K562 (cell line): ENCODE data around the gene DENND1A. TPM values are rescaled to one million over a fixed set of nuclear protein-coding genes. Genes with fewer than 3 reads are reported as not detected.
A peak's percentile ranks its signal among the peaks of the same experiment; 100 is the strongest.

Experiments used
- ATAC-seq: fragments of 200-7000 bp; cut with Tn5 transposase; 3 replicates; pipeline ENCODE4 v1.9.1; 2020; ENCODE audit warnings: moderate library complexity
- BruUV-seq: library from RNA; stranded (reverse); fragments of 400-500 nt; replicated peaks from 2 replicates; lab custom pipeline; 2021; lab: Mats Ljungman, UMichigan
- CTCF ChIA-PET: fragments of 300-600 bp; formaldehyde crosslinking; extraction: SDS; loops from one replicate; lab custom pipeline; 2021; ENCODE audit warnings: low intra/inter-chr PET ratio; lab: Yijun Ruan, JAX
- POLR2A ChIA-PET: fragments of 300-600, 350-650 bp; sonication (Branson Sonifier 250); formaldehyde crosslinking; extraction: SDS; loops from one replicate; lab custom pipeline; 2021; ENCODE audit warnings: antibody characterized with exemption, inconsistent platforms; lab: Yijun Ruan, JAX
- DNase-seq, 4 experiments: peaks; one replicate each; pipeline versions ENCODE4 v3.0.0 to v3.0.0-alpha.2; 2011 to 2018; ENCODE audit warnings: low spot score in 3 of 4, mixed read lengths in 3 of 4; ENCODE audit errors: extremely low read depth in 1 of 4
- FAIRE-seq: peaks from 2 replicates; lab custom pipeline; 2011; peaks lifted over from hg19 to GRCh38; lab: Jason Lieb, UNC
- H2AFZ ChIP-seq: 2 replicates; pipeline ENCODE4 v1.6.0; 2011; ENCODE audit warnings: low read depth, low read length, control low read depth, inconsistent platforms
- H3K27ac ChIP-seq: fragments of 200-600 bp; 3 replicates; pipeline ENCODE4 v1.8.0; 2011; ENCODE audit warnings: low read depth, mild to moderate bottlenecking, control low read depth, inconsistent platforms, low read length, moderate library complexity, mixed read lengths; ENCODE audit errors: extremely low read depth
- H3K27me3 ChIP-seq, 2 experiments: fragments of 300-600 bp in 1 of 2; 2 replicates in 1 of 2; 3 replicates in 1 of 2; pipeline versions ENCODE4 v1.6.0 to v1.8.0; 2011; ENCODE audit warnings: inconsistent platforms in 2 of 2, low read length in 2 of 2, mild to moderate bottlenecking in 1 of 2, mixed read lengths in 1 of 2, moderate library complexity in 1 of 2; ENCODE audit not compliant: control insufficient read depth in 2 of 2, insufficient read depth in 2 of 2
- H3K36me3 ChIP-seq: fragments of 300-600 bp; 3 replicates; pipeline ENCODE4 v1.8.0; 2011; ENCODE audit warnings: mild to moderate bottlenecking, low read length, inconsistent platforms; ENCODE audit not compliant: control insufficient read depth, insufficient read depth
- H3K4me1 ChIP-seq, 2 experiments: fragments of 200-600 bp in 1 of 2; replicated peaks in 1 of 2; 2 replicates in 1 of 2; 3 replicates in 1 of 2; pipeline versions ENCODE4 v1.5.1 to v1.8.0; 2011; ENCODE audit warnings: inconsistent platforms in 2 of 2, low read length in 2 of 2, mild to moderate bottlenecking in 1 of 2, mixed read lengths in 1 of 2, moderate library complexity in 1 of 2; ENCODE audit not compliant: control insufficient read depth in 2 of 2, insufficient read depth in 2 of 2
- H3K4me2 ChIP-seq: 2 replicates; pipeline ENCODE4 v1.6.1; 2011; ENCODE audit warnings: low read length, control low read depth, inconsistent platforms, mixed read lengths; ENCODE audit not compliant: insufficient read depth
- H3K4me3 ChIP-seq: fragments of 200-600 bp; sonication (generic), shearing (Covaris generic); 2 replicates; pipeline ENCODE4 v1.5.1; 2016; ENCODE audit warnings: control low read depth, inconsistent platforms
- H3K79me2 ChIP-seq: fragments of 200-600 bp; 3 replicates; pipeline ENCODE4 v1.8.0; 2011; ENCODE audit warnings: low read length, inconsistent platforms; ENCODE audit not compliant: control insufficient read depth, insufficient read depth
- H3K9ac ChIP-seq, 2 experiments: 2 replicates each; pipeline versions ENCODE4 v1.6.0 to v1.6.1; 2011; ENCODE audit warnings: low read depth in 2 of 2, low read length in 2 of 2, control low read depth in 1 of 2, inconsistent platforms in 1 of 2, mild to moderate bottlenecking in 1 of 2, mixed read lengths in 1 of 2; ENCODE audit not compliant: insufficient read depth in 1 of 2
- H3K9me1 ChIP-seq: one replicate; pipeline ENCODE4 v1.6.0; 2011; ENCODE audit warnings: inconsistent platforms, mild to moderate bottlenecking, low read length, moderate library complexity; ENCODE audit not compliant: control insufficient read depth, insufficient read depth
- H3K9me3 ChIP-seq: replicated peaks from 2 replicates; pipeline ENCODE4 v1.5.1; 2011; ENCODE audit warnings: low read depth, low read length, inconsistent platforms; ENCODE audit not compliant: control insufficient read depth, insufficient read depth
- H4K20me1 ChIP-seq: replicated peaks from 2 replicates; pipeline ENCODE4 v1.6.1; 2011; ENCODE audit warnings: low read length, inconsistent platforms, mixed read lengths; ENCODE audit not compliant: control insufficient read depth, insufficient read depth
- BHLHE40 ChIP-seq: IDR thresholded peaks from 2 replicates; pipeline ENCODE4 v1.6.1; 2011; ENCODE audit warnings: low read length, improper control_type of control experiment
- CTBP1 ChIP-seq: fragments of 450-650 bp; IDR thresholded peaks from 2 replicates; pipeline ENCODE4 v1.6.1; 2016; ENCODE audit warnings: borderline replicate concordance
- SUPT5H ChIP-seq: fragments of 450-650 bp; IDR thresholded peaks from 2 replicates; pipeline ENCODE4 v1.6.1; 2016
- WGBS: fragments of 100-300 bp; shearing (Covaris generic); methylation state at CpG from one replicate; pipeline ENCODE4 v1.1.6; 2016; ENCODE audit warnings: low coverage, mixed read lengths; ENCODE audit not compliant: insufficient coverage; ENCODE audit errors: missing lambda C conversion rate; 5-methylcytosine and 5-hydroxymethylcytosine counted together
- in situ Hi-C: fragments of 300-500 bp; cut with MboI; formaldehyde crosslinking; loops from 4 replicates; pipeline ENCODE4 v1.15.0; 2018; ENCODE audit warnings: inconsistent platforms, mixed read lengths
- intact Hi-C: fragments of 100-400 bp; cut with micrococcal nuclease; formaldehyde crosslinking; loops from 2 replicates; pipeline ENCODE4 v1.14.2; 2022
- polyA plus RNA-seq, 8 experiments: library from polyadenylated mRNA; depleted of rRNA in 4 of 8; stranded (reverse) in 5 of 8; unstranded in 3 of 8; fragments of >200 nt; fragmentation: Nextera tagmentation in 2 of 8; fragmentation: Illumina TruSeq in 1 of 8; extraction: Ambion mirVana in 2 of 8; extraction: Trizol in 1 of 8; gene quantifications; 2 replicates each; pipeline versions ENCODE4 v1.2.1 to v1.2.3, GENCODE V29; 2011 to 2014; ENCODE audit warnings: inconsistent platforms in 1 of 8, missing spikeins in 1 of 8
- total RNA-seq, 7 experiments: library from RNA; depleted of rRNA in 6 of 7; stranded (reverse); fragments of >200 nt in 6 of 7; fragmentation: Illumina TruSeq in 2 of 7; extraction: Trizol in 2 of 7; gene quantifications; 2 replicates each; pipeline versions ENCODE4 v1.2.1 to v1.2.3, GENCODE V29; 2011 to 2021; ENCODE audit warnings: low replicate concordance in 1 of 7
- TF ChIP-seq, protein P1 (sequence below): sonication (generic); formaldehyde crosslinking; IDR thresholded peaks from 2 replicates; pipeline ENCODE4 v1.4.0; 2020; ENCODE audit warnings: mild to moderate bottlenecking, missing genetic modification reagents
- TF ChIP-seq, protein P2 (sequence below): fragments of 450-650 bp; IDR thresholded peaks from 2 replicates; pipeline ENCODE4 v1.6.1; 2016; ENCODE audit warnings: mild to moderate bottlenecking, moderate library complexity
- TF ChIP-seq, protein P3 (sequence below), 2 experiments: fragments of 450-650 bp; IDR thresholded peaks; 2 replicates each; pipeline ENCODE4 v1.6.1; 2016

The DENND1A gene
- total and polyA plus RNA-seq, 9 of the 15 experiments (the other 6 are each of a cell fraction or from before 2014, with no cell fraction given) = 7.6 to 29.5 (median 15.7) TPM

DNA sequence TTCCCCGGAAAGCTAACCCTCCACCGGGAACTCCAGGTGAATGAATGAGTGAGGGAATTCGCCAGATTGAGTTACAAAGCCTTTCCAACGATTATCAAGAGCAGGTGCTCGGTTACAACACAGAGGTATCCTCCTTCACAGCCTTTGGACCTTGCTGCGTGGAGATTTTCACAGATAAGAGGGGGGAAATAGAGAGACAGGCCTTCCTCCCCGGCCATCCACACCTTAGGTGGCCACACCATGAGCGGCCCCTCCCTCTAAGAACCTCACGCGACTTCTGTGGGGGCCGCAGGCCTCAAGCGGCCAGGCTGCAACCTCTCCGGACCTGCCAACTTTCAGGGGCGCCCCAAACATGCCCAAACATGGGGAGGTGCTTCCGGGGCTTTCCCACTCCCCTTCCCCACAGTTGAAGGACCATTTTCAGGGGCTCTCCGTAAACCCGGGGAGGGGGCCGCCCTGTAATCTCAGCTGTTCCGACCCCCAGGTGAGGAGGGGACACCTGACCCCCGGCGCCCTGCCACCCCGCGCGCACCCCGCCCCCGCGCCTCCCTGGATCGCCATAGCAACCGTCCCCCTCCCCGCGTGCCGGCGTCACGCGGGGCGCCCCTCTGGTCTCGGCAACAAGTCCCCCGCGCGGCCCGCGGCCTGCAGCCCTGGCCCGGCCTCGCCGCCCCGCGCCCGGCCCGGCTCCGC is 603 bp downstream of the DENND1A start:
- Histone ChIP-seq H3K9ac (peak overlapping the region; percentile 69 to 86), H3K27ac (peak overlapping the region; percentile 66), H3K4me1 (peaks cover 5 to 23% of the 10 kb centered on the region in 2 experiments), H3K36me3 (peaks cover 13% of the 10 kb centered on the region; the same call in 2 of the 3 replicates), H3K4me3 (peak overlapping the region; percentile 72), H4K20me1 (peaks cover 18% of the 10 kb centered on the region; the same call in 1 of the 2 replicates), H3K79me2 (peaks cover 43% of the 10 kb centered on the region), H2AFZ (peak overlapping the region; percentile 76), H3K9me1 (no peaks in the 10 kb centered on the region), H3K27me3 (no peaks in the 10 kb centered on the region), H3K4me2 (peak overlapping the region; percentile 92), H3K9me3 (no peaks in the 10 kb centered on the region)
- 1% methylated on average over 14 of the region's 50 CpGs for WGBS
- POLR2A ChIA-PET = no interaction called here
- peak; percentile 33 to 53 (median 46) for DNase-seq
- BruUV-seq = TSS peak; percentile 51
- CTCF ChIA-PET = no interaction called here
- no peak for FAIRE-seq
- peak; percentile 36 for ATAC-seq
- intact Hi-C loops (loop anchor here (10.0 kb wide), 1 partner anchor 95 kb away; no protein-coding TSS in a partner anchor), in situ Hi-C loops (no loop called here)
- no peak for TF ChIP-seq CTBP1
- TF ChIP-seq, protein P1, sequence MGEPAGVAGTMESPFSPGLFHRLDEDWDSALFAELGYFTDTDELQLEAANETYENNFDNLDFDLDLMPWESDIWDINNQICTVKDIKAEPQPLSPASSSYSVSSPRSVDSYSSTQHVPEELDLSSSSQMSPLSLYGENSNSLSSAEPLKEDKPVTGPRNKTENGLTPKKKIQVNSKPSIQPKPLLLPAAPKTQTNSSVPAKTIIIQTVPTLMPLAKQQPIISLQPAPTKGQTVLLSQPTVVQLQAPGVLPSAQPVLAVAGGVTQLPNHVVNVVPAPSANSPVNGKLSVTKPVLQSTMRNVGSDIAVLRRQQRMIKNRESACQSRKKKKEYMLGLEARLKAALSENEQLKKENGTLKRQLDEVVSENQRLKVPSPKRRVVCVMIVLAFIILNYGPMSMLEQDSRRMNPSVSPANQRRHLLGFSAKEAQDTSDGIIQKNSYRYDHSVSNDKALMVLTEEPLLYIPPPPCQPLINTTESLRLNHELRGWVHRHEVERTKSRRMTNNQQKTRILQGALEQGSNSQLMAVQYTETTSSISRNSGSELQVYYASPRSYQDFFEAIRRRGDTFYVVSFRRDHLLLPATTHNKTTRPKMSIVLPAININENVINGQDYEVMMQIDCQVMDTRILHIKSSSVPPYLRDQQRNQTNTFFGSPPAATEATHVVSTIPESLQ (CRISPR knock-in tag) = no peak
- TF ChIP-seq, protein P2, sequence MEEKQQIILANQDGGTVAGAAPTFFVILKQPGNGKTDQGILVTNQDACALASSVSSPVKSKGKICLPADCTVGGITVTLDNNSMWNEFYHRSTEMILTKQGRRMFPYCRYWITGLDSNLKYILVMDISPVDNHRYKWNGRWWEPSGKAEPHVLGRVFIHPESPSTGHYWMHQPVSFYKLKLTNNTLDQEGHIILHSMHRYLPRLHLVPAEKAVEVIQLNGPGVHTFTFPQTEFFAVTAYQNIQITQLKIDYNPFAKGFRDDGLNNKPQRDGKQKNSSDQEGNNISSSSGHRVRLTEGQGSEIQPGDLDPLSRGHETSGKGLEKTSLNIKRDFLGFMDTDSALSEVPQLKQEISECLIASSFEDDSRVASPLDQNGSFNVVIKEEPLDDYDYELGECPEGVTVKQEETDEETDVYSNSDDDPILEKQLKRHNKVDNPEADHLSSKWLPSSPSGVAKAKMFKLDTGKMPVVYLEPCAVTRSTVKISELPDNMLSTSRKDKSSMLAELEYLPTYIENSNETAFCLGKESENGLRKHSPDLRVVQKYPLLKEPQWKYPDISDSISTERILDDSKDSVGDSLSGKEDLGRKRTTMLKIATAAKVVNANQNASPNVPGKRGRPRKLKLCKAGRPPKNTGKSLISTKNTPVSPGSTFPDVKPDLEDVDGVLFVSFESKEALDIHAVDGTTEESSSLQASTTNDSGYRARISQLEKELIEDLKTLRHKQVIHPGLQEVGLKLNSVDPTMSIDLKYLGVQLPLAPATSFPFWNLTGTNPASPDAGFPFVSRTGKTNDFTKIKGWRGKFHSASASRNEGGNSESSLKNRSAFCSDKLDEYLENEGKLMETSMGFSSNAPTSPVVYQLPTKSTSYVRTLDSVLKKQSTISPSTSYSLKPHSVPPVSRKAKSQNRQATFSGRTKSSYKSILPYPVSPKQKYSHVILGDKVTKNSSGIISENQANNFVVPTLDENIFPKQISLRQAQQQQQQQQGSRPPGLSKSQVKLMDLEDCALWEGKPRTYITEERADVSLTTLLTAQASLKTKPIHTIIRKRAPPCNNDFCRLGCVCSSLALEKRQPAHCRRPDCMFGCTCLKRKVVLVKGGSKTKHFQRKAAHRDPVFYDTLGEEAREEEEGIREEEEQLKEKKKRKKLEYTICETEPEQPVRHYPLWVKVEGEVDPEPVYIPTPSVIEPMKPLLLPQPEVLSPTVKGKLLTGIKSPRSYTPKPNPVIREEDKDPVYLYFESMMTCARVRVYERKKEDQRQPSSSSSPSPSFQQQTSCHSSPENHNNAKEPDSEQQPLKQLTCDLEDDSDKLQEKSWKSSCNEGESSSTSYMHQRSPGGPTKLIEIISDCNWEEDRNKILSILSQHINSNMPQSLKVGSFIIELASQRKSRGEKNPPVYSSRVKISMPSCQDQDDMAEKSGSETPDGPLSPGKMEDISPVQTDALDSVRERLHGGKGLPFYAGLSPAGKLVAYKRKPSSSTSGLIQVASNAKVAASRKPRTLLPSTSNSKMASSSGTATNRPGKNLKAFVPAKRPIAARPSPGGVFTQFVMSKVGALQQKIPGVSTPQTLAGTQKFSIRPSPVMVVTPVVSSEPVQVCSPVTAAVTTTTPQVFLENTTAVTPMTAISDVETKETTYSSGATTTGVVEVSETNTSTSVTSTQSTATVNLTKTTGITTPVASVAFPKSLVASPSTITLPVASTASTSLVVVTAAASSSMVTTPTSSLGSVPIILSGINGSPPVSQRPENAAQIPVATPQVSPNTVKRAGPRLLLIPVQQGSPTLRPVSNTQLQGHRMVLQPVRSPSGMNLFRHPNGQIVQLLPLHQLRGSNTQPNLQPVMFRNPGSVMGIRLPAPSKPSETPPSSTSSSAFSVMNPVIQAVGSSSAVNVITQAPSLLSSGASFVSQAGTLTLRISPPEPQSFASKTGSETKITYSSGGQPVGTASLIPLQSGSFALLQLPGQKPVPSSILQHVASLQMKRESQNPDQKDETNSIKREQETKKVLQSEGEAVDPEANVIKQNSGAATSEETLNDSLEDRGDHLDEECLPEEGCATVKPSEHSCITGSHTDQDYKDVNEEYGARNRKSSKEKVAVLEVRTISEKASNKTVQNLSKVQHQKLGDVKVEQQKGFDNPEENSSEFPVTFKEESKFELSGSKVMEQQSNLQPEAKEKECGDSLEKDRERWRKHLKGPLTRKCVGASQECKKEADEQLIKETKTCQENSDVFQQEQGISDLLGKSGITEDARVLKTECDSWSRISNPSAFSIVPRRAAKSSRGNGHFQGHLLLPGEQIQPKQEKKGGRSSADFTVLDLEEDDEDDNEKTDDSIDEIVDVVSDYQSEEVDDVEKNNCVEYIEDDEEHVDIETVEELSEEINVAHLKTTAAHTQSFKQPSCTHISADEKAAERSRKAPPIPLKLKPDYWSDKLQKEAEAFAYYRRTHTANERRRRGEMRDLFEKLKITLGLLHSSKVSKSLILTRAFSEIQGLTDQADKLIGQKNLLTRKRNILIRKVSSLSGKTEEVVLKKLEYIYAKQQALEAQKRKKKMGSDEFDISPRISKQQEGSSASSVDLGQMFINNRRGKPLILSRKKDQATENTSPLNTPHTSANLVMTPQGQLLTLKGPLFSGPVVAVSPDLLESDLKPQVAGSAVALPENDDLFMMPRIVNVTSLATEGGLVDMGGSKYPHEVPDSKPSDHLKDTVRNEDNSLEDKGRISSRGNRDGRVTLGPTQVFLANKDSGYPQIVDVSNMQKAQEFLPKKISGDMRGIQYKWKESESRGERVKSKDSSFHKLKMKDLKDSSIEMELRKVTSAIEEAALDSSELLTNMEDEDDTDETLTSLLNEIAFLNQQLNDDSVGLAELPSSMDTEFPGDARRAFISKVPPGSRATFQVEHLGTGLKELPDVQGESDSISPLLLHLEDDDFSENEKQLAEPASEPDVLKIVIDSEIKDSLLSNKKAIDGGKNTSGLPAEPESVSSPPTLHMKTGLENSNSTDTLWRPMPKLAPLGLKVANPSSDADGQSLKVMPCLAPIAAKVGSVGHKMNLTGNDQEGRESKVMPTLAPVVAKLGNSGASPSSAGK = 0 out of 2 replicates have a peak, but pooled peaks have one; percentile 29
- TF ChIP-seq BHLHE40 = 0 out of 2 replicates have a peak, but pooled peaks have one; percentile 34
- TF ChIP-seq, protein P3, sequence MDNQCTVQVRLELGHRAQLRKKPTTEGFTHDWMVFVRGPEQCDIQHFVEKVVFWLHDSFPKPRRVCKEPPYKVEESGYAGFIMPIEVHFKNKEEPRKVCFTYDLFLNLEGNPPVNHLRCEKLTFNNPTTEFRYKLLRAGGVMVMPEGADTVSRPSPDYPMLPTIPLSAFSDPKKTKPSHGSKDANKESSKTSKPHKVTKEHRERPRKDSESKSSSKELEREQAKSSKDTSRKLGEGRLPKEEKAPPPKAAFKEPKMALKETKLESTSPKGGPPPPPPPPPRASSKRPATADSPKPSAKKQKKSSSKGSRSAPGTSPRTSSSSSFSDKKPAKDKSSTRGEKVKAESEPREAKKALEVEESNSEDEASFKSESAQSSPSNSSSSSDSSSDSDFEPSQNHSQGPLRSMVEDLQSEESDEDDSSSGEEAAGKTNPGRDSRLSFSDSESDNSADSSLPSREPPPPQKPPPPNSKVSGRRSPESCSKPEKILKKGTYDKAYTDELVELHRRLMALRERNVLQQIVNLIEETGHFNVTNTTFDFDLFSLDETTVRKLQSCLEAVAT (IDR thresholded peaks at IDR 0.05) = no peak
- TF ChIP-seq SUPT5H = no peak
